Tibial nerve (tissue), 4 donors: ENCODE data around the gene MGAT1.

Source experiments
- CTCF ChIP-seq, 5 experiments: fragments of 200-600 bp in 3 of 5; fragments of 450-650 bp in 2 of 5; sonication (generic) in 3 of 5; IDR thresholded peaks; one replicate each; pipeline ENCODE4 v1.5.1; 2016 to 2019; ENCODE audit warnings: antibody characterized with exemption in 5 of 5, mild to moderate bottlenecking in 3 of 5, moderate library complexity in 2 of 5
- EP300 ChIP-seq, 2 donors: sonication (generic); formaldehyde crosslinking; IDR thresholded peaks; one replicate each; pipeline ENCODE4 v1.6.1; 2017; ENCODE audit warnings: antibody characterized with exemption in 2 of 2, mild to moderate bottlenecking in 1 of 2
- POLR2A ChIP-seq, 2 donors: fragments of 450-650 bp; IDR thresholded peaks; one replicate each; pipeline ENCODE4 v1.6.1; 2017; ENCODE audit warnings: antibody characterized with exemption in 2 of 2, mild to moderate bottlenecking in 2 of 2, moderate library complexity in 2 of 2

- TF ChIP-seq CTCF (IDR thresholded peaks at IDR 0.05) (no peak), EP300 (IDR thresholded peaks at IDR 0.05) (no peak), POLR2A (IDR thresholded peaks at IDR 0.05) (no peak)
Observed at GRCh38 chr5:180832638-180833068, 30.0 kb upstream of the MGAT1 start.
